GM12892 (cell line): ENCODE data around the gene YDJC.
"Not testable (repeated sequence)": the region's sequence is repeated elsewhere in the genome, so short reads cannot be mapped to it uniquely, and the experiment has no call there.

Source experiments
- DNase-seq: peaks from one replicate; pipeline ENCODE4 v3.0.0; 2011; ENCODE audit not compliant: insufficient read length
- FAIRE-seq: peaks from 2 replicates; lab custom pipeline; 2011; peaks lifted over from hg19 to GRCh38; lab: Jason Lieb, UNC
- POLR2A ChIP-seq: IDR thresholded peaks from 2 replicates; pipeline ENCODE4 v1.6.1; 2011; ENCODE audit warnings: low read depth, low read length, control low read depth
- POLR2AphosphoS5 ChIP-seq: IDR thresholded peaks from 2 replicates; pipeline ENCODE4 v1.6.1; 2011; ENCODE audit warnings: low read depth, low read length, control low read depth
- TAF1 ChIP-seq: IDR thresholded peaks from 2 replicates; pipeline ENCODE4 v1.6.1; 2011; ENCODE audit warnings: low read depth, mild to moderate bottlenecking, control low read depth, low read length, borderline replicate concordance

The YDJC gene

GRCh38 chr22:21593406-21594232 lies 36.2 kb downstream of the YDJC start:
- no peak for FAIRE-seq
- no peak for TF ChIP-seq POLR2A
- TF ChIP-seq TAF1, result no peak
- no peak for TF ChIP-seq POLR2AphosphoS5
- DNase-seq, result no peak

- no peak for DNase-seq
- no peak for FAIRE-seq
- no peak for TF ChIP-seq TAF1
- TF ChIP-seq POLR2A, result no peak
- TF ChIP-seq POLR2AphosphoS5, result no peak
Observed at GRCh38 chr22:21592422-21592821, 37.4 kb downstream of the YDJC start.

DNA sequence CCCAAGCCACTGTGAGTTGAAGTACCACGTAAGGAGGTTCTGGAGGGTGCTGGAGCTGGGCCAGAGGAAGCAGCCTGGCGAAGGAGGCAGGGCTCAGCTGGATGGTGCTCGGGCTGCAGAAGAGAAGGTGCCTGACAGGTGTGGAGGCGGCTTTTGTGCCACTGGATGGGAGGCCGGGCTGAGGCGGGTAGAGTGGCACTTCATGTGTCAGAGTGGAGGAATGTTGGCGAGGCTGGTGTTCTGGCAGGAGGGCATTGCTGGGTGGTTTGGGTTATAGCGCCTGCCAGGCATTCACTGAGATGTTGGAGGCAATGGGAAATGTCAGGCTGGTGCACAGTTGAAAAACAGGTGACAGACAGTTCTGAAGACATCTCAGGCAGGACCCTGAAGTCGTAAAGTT lies 38.1 kb downstream of the YDJC start:
- FAIRE-seq, result no peak

DNA sequence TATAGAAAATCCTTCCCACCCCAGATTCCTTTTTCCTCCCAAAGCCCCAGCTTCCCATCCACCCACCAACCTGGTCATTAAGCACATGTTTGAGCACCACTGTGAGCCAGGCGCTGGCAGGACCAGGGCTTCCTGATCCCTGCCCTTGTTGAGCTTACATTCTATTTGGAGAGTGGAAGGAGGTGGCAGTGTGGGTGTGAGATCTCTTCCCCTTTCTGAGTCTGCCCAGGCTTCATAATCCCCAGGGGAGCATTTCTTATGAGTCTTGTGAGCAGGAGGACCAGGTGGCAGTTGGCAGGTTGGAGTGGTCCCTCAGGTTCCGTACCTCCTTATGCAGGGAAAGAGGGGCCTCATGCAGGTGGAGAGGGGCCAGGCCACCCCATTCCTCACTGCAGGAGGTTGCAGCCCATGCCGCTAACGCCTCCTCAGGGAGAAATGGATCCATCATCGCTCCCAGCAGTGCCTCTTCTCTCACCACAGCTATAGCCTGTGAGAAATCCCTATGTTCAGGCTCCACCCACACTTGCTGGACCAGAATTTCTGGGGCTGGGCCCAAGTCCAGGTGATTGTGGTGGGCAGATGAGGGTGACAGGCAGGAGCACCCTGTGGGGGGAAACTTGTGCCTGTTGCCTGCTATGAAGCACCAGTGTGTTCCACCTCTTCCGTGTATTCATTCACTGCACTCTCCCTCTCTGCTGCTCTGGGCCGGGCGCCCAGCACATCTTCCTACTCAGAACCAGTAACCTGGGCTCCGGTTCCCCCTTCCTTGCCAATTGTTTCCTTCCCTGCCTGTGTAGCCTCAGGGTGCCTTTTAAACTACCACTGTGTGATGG lies 38.8 kb downstream of the YDJC start:
- TF ChIP-seq POLR2A, result no peak
- TF ChIP-seq POLR2AphosphoS5, result no peak
- TF ChIP-seq TAF1, result no peak
- DNase-seq, result no peak
- no peak for FAIRE-seq

More for the DNA sequence above, 38.1 kb downstream of the YDJC start:
- no peak for TF ChIP-seq POLR2A
- TF ChIP-seq TAF1, result no peak
- no peak for TF ChIP-seq POLR2AphosphoS5
- DNase-seq, result no peak

DNA sequence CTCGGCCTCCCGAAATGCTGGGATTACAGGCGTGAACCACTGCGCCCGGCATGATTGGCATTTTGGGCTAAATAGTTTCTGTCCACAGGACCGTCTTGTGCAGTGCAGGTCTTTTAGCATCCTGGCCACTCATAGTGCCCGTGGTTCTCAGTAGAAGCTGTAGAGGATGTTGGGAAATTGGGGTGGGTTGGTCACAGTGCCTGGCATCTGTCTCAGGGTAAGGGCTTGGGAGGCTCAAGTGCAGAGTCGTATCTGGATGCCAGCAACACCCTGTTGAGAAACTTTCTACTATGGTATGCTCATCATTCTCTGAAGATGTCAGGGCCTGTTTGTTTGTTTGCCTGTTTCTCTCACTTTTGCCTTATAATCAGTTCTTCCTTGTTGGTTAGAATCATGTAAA lies 40.4 kb downstream of the YDJC start:
- DNase-seq (no peak), FAIRE-seq (no peak)
- TF ChIP-seq POLR2A (no peak), TAF1 (no peak), POLR2AphosphoS5 (no peak)

DNA sequence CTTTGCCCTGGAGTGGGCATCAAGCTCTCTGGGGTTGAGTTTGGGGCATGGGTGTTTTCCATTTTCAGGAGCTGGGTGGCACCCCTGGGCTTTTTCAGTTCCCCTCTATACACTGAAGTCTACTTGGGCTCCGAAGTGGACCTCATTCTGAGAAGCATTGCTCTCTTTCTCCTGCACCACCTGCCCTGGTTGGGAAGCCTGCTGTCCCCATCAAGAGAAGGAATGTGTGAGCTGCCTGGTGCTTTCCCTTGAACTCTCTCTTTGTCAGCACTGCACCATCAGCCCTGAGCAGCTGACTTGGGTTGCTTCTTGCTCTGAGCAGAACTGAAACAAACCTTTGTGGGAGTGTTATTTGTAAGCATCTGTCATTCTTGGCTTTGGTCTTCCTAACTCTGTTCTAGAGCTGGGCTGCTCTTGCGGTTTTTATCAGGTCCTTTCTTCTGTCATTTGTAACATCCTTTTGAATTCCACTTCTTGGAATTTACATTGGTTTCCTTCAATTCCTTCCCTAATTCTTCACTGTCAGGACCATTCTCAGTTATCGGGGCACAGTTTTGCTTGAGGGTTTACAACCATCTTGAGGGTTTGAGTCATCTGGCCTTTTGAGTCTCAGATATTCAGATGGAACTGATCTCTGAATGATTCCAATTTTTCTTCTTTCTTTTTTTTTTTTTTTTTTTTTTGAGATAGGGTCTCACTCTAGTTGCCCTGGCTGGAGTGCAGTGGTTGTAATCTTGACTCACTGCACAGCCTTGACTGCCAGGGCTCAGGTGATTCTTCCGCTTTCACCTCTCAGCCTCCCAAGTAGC lies 41.8 kb downstream of the YDJC start:
- FAIRE-seq, result peak; percentile 93
- no peak for TF ChIP-seq POLR2A
- no peak for TF ChIP-seq TAF1
- no peak for TF ChIP-seq POLR2AphosphoS5
- peak; percentile 61 for DNase-seq

DNA sequence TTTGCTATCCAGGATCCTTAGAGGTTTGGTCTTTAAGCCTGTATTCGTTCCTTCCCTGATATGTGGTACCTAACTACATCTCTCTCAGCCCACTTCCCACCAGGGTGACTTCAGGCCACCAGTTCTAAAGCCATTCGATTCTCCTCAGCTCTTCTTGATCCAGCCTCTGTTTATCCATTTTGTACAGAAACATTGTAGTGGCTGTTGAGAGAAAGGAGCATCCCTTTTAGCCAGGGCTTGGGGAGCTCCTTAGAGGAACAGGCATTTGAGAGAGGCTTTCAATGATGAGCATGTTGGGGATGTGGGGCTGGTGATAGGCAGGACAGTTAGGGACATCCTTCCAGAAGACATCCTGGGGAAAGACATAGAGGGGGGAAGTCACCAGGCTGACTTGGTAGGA lies 44.4 kb downstream of the YDJC start:
- DNase-seq (no peak), FAIRE-seq (no peak)
- no peak for TF ChIP-seq TAF1
- TF ChIP-seq POLR2AphosphoS5, result no peak
- TF ChIP-seq POLR2A, result no peak

- no peak for DNase-seq
- FAIRE-seq, result no peak
- TF ChIP-seq POLR2A (no peak), POLR2AphosphoS5 (0 out of 2 replicates have a peak, but pooled peaks have one; percentile 44)
Observed at GRCh38 chr22:21582801-21583740, 46.8 kb downstream of the YDJC start.

- not testable (repeated sequence) for DNase-seq, FAIRE-seq
Observed at GRCh38 chr22:21581009-21581713, 48.7 kb downstream of the YDJC start.

- not testable (repeated sequence) for DNase-seq, FAIRE-seq
Observed at GRCh38 chr22:21580623-21581007, 49.2 kb downstream of the YDJC start.
